CD4-positive, alpha-beta T cell treated with Interleukin-6 for 4 hours (primary cell): ENCODE measurements around the gene SH2D7.

ENCODE experiments used
- DNase-seq: peaks from one replicate; pipeline ENCODE4 v3.0.0-alpha.2; 2020; ENCODE audit warnings: mixed read lengths

Gene SH2D7

DNA sequence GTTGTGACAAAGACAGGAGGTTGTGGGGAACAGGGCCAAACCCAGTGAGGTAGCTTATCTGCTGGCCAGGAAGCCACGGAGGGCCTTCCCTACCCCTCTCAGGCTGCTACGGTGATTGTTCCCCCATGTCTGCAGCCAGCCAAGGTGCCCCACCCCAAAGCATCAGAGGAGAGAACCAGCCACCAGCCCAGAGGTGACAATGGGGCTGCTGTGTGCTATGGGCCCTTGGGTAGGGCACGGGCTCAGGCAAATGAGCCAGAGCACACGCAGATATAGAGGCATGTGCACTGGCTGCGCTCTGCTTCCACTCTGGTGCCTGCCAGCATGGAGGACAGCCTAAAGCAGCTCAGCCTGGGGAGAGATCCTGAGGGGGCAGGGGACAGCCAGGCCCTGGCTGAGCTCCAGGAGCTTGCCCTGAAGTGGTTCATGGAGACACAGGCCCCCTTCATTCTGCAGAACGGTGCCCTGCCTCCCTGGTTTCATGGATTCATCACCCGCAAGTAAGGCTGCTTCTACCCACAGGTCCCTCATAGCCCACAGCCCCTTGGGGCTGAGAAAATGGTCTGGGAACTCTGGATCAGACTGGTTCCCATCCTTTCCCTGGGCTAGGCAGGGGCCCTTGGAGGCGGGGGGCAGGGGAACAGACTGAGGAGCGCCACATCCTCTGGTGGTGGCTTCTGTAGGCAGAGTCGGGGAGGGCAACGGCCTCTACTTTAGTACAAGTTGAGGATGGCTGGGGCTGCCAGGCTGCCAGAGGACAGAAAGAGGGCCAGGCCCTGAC lies at the start of gene SH2D7:
Gene SH2D7, plus strand, starts transcription at position 301 of the 781 bp plus-strand sequence. Its CDS starts 24 bp downstream, at position 325.
- no peak for DNase-seq

DNA sequence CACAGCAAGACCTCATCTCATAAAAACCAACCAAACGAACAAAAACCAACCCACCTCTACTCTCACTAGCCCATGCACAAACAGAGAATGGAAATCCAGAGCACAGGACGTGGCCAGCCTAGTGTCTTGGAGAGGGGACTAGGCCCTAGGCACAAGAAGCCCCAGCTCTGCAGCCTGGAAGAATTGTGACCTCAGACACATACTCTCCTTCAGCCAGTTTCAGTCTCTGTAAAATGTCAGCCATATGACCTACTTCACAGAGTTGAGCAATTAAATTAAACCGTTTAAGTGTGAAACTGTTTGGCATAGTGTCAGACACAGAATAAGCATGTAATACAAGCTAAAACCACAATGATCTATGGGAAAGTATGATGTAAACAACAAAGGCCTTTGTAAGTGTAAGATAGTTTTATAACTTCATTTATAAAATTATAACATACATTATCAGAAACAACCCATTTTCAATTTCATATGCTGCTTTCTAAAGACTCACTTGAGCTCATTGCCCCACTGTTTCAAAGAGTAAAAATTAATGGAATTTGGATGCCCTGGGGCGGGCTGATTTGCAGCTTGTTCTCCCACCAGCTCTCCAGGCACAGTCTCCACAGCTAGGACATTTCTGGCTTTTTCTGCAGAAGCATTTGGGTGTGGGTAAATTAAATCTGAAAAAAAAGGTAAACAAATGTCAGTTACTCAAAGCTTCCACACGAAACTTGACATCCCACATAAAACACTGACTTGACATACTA lies 47.8 kb upstream of the SH2D7 start:
- no peak for DNase-seq

DNA sequence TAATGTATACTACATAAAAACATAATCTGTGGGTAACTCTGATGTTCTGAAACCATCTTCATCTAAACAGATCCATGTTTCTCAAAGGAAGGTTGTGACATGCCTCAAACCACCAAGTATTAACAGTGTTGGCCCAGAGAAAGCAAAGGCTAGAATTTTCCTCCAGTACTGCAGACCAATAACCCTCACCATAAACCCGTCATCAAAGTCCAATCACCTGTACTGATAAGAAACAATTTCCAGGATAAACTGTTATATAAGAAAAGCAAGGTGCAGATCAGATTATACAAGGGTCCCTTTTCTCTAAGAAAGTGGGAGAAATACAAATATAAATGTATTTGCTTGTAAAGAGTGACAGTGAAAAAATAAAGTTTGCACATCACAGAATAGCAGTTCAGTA lies 47.2 kb upstream of the SH2D7 start:
- DNase-seq: no peak

DNA sequence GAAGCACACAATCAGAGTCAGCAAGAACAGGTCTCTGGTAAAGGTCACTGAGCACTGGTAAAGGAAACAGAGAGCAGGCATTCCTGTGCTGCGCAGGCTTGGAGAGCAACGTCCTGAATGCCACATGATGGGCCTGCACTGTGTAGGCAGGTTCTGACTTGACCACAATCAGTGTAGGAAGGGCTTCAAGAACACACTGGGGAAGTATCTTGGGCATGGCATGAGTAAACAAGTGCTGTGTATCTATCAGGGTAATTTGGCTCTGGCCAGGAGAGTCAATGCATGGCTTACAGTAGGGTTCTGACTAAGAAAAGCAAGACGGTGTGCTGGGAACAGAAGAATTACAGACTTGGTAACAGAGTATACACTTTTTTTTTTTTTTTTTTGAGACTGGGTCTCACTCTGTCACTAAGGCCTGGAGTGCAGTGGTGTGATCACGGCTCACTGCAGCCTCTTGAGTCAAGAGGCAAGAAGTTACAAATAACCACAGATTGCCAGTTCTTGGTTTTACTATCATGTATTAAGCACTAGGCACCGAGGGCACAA lies 45.5 kb upstream of the SH2D7 start:
- DNase-seq: peak; percentile 57

DNA sequence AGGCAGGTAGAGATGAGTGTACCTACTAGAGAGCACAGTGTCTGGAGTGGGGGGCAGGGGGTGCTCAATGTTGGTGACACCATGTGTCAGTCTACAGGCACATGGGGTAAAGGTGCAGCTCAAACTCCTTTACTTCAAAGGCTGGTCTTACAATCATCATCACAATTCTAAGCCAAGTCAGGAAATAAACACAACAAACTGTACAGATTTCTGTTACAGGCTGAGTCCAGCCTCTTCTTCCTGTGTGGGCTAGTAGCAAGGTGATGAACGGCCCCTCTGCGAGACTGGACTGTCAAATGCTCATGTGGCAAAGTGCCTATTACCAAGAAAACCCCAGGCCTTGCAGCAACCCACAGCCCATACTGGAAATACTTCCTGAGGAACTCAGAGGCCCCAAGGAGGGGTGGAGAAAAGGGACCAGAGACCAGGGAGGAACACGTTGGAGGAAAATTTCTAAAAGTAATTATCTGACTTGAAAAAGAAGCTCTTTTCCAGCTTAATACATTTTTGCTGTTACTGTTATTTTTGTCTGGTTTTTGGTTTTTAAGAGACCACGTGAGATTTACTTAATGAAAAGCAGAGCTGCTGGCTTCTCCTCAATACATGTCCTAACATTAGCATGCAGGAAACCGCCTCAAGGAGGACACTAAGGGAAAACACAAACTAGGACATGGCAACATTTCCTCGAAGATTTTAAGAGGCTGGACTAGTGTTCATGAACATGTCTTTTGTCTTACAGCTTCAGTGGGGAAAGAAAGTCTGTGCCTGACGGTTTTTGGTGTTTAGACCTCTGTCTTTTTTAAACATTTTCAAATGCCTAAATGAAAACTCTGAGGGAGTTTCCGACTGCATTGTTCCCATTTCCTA lies 44.4 kb upstream of the SH2D7 start:
- peak; percentile 66 for DNase-seq

DNA sequence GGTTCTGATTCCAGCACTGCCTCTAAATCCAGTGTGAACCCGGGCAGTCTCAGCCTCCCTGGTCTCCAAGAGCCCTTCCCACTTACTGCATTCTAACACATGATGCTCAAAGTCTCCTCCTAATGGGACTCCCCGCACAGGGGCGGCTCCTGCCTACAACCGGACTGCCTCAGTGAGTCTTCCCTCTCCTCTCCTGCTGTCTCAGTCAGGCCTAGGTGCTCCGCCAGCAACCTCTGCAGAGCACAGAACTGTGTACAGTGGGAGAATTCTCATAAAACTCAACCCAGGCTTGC lies 43.8 kb upstream of the SH2D7 start:
- no peak for DNase-seq

DNA sequence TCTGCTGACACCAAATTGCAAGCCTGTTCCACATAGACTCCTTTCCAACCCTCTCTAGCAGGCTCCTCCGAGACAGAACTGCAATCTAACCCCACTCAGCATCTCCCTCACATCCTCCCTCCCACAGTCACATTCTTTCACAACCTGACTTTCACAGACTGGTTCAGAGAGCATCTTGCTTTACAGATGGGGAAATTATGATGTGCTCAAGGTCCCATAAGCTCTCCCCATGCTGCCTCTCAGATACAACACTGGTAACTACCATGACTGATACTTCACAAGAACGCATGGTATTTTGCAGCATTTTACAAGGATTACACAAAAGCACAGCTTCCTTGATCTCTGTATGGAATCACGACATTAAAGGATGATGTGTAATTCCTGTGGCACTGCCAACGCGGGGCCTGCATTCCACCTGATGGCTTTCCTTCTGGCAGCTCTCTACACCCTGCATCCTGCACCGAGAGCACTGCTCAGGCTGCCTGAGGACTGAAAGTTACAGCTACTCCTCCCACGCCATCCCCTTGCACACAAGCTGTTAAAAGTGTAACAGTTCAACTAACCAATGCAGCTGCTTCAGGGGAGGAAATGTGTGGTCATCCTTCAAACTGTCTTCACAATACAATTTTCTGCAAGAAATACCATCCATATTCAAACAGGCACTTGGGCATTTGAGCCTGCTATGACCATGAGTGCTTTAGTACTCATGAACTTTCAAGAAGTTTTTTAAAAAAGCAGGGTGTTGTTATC lies 42.5 kb upstream of the SH2D7 start:
- peak; percentile 66 for DNase-seq

DNA sequence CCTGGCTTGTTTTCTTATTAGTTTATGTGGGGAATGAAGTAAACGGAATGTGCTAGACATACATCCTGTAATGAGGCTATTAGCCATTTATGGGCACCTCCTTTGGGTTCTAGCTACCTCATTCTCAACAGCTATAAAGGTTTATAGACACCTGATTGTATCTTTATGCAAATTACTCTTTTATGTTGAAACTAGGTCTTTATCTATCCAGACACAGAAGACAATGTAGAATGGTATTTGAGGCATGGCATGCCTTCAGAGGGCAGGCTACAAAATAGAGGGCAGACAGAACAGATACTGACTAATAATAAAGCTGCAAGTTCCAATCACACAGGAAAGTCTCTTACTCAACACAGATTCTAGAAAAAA lies 41.9 kb upstream of the SH2D7 start:
- DNase-seq: no peak

DNA sequence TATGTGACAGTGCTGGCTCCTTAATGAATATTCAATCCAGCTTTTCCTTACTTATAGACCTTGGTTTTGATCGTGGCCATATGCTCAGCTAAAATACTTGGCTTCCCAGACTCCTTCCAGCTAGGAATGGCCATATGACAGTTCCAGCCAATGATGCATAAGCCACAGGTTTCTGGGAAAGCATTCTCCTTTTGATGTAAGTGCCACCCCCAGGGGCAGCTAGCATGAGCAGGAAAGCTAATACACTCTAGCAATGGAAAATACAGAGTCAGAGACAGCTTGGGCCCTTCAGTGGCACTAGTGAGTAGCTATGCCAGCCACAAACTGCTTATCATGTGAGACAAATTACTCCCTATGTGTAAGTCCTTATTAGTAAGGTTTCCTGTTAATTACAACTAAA lies 41.5 kb upstream of the SH2D7 start:
- DNase-seq: no peak

DNA sequence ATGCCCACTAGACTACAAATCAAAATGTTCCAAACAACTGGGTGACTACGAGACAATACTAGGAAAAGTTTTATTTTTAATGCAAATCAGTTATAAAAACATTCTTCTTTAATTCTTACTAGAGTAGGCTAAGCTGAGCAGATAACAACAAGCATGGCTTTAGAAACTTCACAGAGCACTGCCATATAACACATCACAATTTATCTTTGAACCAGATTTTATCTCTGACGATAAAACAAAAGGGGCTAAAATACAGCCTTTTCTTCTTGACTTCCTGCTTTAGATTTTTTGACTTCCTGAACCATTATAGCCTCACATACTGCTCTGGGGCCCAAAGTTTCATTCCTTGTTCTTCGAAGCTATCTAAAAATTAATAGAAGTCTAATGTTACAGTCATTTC lies 40.8 kb upstream of the SH2D7 start:
- DNase-seq: no peak

DNA sequence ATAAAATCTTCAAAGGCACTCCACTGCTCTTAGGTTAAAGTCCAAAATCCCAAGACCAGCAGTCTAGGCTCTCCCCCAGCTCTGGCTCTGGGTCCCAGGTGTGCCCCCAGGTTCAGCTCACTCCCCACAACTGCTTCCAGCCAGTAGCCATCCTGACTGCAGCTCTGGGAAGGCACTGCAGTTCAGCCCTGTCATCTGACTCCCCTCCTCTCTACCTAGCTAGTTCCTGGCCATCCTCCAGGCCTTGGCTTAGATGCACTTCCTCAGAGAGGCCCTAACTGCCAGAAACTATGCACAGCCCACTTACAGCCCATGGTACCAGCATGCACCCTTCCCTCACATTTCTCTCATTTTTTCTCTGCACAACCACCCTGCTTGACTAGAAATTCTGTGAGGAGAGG lies 40.4 kb upstream of the SH2D7 start:
- peak; percentile 44 for DNase-seq

DNA sequence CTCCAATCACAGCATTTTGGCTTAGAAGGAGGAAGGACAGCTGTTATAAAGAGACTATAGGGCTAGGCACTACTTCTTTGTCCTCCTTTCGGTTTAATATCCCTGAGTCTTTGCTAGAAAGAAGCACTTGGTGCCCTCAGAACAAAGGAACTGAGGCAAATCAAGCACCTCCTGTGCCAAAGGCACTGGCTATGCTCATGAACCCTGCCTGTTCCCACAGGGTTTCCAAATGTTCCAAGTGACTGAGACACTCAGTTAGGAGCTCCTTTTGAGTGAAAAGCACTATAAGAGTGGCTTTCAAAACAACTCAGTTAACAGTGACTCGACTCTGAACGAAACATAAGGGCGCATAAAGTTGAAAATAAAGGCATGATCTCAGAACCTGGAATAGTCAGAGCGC lies 39.8 kb upstream of the SH2D7 start:
- no peak for DNase-seq

DNA sequence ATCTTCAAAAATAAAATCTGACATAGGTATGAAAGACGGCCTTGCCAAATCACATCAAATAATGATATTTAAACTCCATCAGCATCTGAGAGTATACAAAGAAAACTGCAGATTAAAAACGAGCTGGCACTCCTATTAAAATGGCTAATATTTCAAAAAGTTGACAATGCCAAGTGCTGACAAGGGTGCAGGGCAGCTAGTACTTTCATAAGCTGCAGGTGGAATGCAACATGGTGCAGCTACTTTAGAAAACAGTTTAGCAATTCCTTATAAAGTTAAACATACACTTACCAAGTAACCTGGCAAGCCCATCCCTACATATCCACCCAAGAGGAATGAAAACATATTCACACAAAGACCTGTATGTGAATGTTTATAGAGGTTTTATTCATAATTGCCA lies 37.8 kb upstream of the SH2D7 start:
- DNase-seq: no peak

DNA sequence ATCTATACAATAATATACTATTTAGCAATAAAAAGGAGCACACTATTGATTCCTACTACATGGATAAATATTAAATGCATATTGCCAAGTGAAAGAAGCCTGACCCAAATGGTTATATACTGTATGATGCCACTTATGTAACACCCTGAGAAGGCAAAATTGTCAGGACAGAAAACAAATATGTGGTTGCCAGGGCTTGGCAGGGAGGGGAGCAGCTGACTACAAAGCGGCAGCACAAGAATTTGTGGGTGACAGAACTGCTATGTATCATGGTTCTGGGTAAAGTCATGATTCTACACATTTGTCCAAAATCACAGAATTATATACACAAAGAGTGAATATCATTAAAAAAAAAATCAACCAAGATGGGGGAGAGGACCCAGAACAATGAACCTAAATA lies 37.4 kb upstream of the SH2D7 start:
- DNase-seq: peak; percentile 54

DNA sequence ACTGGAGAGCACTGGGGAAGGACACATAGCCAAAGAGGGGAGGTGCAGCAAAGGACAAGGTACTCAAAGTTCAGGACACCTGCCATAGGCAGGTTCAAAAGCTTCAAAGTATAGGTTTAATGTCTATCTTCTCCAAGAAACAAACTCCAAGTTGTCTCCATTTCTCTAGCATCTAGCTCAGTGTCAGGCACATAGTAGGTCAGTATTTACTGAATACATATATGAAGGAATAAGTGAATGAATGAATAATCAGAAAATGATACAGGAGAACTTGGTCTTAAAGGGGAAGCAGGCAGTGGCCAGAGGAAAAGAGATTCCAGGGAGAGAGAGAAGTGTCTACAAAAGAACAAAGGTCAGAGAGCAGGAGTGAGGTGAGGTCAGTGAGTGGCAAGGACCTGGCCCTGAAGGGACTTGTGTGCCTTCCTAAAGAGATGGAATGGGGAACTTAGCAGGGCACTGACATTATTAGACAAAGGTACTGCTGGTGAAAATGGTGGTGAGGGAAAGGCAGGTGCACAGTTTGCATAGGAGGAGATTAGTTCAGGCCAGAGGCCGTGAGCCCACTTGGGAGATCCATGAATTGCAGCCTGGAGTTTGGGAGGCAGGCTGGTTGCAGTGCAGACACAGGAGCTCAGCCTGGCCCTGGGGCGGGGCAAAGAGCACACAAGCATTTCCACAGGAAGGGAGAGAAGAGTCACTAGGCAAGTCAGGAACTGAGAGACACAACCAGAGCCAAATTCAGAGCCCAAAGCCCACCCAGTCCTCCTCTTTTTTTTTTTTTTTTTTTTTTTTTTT lies 36.2 kb upstream of the SH2D7 start:
- DNase-seq: peak; percentile 60

DNA sequence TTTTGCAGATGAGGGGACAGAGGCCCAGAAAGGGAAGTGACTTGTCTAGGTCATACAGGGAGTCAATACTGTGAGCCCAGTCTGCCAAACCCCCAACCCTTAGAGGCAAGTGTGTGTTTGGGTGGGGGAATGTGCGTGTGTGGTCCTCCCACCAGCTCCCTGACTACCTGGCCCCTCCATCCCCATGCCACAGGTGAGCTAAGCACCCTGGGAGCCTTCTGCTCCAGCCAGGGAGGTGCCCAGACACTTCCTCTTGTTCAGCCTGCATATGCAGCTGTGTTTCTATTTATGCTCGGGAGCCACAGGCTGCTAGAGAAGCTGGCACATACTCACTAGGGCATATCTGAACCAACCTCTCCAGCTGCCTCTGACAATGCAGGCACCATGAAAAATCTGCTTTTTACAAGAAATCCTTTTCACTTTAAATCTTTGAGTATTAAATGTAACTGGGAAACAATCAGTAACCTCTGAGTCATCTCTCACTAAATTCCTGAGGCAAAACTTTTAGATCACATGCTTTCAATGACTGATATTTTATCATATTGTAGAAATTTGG lies 35.6 kb upstream of the SH2D7 start:
- DNase-seq: peak; percentile 41

DNA sequence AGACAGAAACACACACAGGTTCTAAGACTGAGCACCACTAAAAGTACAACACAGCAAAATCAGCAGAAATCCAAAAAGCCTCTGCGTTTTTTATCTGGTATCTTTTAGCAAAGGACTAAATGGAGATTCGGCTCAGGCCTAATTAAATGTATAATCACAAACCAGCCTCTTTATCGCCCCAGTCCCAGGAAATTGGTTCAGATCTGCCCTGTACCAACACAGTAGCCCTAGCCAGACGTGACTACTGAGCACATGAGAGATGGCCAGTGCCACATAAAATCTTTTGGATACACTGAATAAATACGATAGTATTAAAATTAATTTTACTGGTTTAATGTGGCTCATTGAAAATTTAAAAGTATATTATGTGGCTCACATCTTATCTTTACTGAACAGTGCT lies 34.6 kb upstream of the SH2D7 start:
- DNase-seq: no peak

DNA sequence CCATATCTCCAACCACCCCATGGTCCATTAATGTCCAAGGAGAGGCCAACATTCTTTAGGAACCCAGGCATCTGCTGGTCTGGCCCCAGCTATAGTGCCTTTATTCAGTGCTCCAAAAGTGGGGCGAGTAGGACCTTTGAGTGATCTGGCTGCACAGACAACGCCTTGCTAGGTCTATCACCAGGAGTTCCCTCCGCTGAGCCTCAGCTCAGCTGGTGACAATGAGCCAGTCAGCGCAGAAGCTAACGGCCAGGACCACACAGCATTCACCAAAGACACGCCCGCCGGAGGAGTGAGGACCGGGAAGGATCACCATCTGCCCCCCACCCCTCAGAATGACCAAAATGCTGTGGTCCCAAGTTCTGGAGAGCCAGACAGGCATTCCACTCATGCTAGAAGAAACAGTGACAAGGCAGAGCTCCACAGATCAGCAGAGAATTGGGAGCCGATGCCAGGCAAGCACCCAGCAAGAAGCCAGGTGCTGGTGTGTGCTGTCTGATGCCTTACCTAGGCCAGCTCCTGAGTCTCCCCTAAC lies 33.9 kb upstream of the SH2D7 start:
- no peak for DNase-seq

DNA sequence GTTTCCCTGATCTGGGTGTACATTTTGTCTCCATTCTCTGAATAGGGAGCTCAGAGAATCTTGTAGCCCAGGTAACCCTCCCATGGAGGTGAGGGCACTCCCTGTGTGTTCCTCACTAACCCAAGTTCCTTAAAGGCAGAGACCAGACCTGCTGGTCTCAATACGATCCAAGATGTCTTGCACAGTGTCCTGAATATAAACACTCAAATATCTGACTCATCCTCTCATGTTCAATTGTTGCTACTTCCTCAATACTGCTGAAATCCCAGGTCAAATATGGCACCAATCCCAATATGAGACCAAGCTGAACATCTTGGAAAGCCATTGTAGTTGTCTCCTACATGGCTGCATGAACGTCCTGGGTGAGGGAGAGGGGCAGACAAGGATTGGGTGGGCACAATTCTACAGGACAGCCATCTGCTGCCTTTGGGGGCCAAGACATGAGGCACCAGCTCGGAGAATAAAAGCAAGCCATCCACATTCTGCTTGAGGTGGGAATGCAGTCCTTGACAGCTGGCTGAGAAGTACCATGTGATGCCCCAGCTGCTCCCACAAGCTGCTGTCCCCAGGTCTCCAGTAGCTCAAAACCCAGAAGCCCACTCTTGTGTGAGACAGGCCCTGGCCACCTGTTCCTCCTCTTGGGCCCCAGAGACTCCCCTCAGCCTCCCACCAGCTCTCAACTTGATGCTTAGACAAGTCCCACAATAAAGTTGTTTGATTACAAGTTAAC lies 33.1 kb upstream of the SH2D7 start:
- DNase-seq: no peak

DNA sequence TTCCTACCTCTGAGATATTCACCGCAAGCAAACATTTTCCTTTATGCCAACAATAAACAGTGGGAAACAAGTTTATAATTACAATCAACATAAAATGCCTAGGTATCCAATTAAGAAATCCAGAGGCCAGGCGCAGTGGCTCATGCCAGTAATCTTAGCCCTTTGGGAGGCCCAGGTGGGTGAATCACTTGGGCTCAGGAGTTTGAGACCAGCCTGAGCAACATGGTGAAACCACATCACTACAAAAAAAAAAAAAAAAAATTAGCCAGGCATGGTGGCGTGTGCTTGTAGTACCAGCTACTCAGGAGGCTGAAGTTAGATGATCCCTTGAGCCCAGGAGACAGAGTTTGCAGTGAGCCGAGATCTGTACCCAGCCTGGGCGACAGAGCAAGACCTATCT lies 32.1 kb upstream of the SH2D7 start:
- peak; percentile 34 for DNase-seq
